Heart left ventricle (tissue), 13 donors: Measurements from ENCODE around the gene LBHD1.
"Not testable (repeated sequence)": the region's sequence is repeated elsewhere in the genome, so short reads cannot be mapped to it uniquely, and the experiment has no call there.

Experiments used
- POLR2A ChIP-seq, 2 donors: fragments of 450-650 bp; IDR thresholded peaks; one replicate each; pipeline ENCODE4 v1.6.1; 2017; ENCODE audit warnings: antibody characterized with exemption in 2 of 2, mild to moderate bottlenecking in 2 of 2, moderate library complexity in 2 of 2
- TF ChIP-seq, protein P1 (sequence below), 12 donors: fragments of 200-600 bp; sonication (generic) in 4 of 12; IDR thresholded peaks; one replicate each; pipeline versions ENCODE4 v1.5.0 to v1.8.0; 2018 to 2022; ENCODE audit warnings: antibody characterized with exemption in 12 of 12, mild to moderate bottlenecking in 5 of 12
- donor health status: ischemic (EF 13 %, LVEDD 7.1; RV severe dilation, severe dysfunction).
- donor health status: DM: no; HTN: yes; CAD: no.
- donor health status: DM: no; HTN: no; CAD: no.
- donor health status: ischemic (EF 25% LVEDD 6.9; RV normal size, moderate dysfunction).
- donor health status: ischemic (EF 25% LVEDD 5.7; RV mildly dilated, moderate dysfunction).
- donor health status: ischemic (EF 35%, LVEDD 5.7; RV mildly dilated, moderate dysfunction).
- donor health status: nonischemic (EF 11% LVEDD 7.7; RV severe dilation, severe dysfunction).
- donor health status: DM: yes; HTN: yes; CAD: no.
- donor health status: PGD.
- donor health status: ischemic (EF 29% LVEDD 5.4; RV normal size, mild dysfunction).
- donor health status: nonischemic (EF 23%, LVEDD 6.1; RV moderate dilation, normal function).

DNA sequence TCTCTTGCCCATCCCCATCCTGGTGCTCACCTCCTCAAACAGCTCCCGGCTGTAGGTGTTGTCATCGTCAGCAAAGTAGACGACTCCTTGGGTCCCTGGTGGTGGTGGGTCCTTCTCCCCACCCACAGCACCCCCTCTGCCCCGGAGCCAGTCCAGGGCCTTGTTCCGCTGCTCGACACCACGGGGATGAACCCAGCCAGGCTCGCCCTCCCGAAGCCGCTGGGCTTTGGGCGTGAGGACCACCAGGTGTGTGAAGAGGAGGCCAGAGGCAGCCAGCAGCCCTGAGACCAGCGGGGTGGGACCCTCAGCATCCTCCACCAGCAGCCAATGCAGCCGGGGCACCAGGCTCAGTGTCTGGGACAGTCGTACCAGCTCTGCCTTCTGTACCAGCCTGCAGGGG, 55.1 kb downstream of the LBHD1 start:
- not testable (repeated sequence) for TF ChIP-seq POLR2A (IDR thresholded peaks at IDR 0.05)
- TF ChIP-seq, protein P1, sequence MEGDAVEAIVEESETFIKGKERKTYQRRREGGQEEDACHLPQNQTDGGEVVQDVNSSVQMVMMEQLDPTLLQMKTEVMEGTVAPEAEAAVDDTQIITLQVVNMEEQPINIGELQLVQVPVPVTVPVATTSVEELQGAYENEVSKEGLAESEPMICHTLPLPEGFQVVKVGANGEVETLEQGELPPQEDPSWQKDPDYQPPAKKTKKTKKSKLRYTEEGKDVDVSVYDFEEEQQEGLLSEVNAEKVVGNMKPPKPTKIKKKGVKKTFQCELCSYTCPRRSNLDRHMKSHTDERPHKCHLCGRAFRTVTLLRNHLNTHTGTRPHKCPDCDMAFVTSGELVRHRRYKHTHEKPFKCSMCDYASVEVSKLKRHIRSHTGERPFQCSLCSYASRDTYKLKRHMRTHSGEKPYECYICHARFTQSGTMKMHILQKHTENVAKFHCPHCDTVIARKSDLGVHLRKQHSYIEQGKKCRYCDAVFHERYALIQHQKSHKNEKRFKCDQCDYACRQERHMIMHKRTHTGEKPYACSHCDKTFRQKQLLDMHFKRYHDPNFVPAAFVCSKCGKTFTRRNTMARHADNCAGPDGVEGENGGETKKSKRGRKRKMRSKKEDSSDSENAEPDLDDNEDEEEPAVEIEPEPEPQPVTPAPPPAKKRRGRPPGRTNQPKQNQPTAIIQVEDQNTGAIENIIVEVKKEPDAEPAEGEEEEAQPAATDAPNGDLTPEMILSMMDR (IDR thresholded peaks at IDR 0.05): not testable (repeated sequence)
